Gastrocnemius medialis (tissue), 4 donors: ENCODE data around the gene APCS.

Experiments
- CTCF ChIP-seq, 5 experiments: fragments of 450-650 bp in 3 of 5; fragments of 200-600 bp in 2 of 5; sonication (generic) in 2 of 5; IDR thresholded peaks in 4 of 5; conservative IDR thresholded peaks in 1 of 5; 1 replicate in 4 of 5; 2 replicates in 1 of 5; pipeline ENCODE4 v1.5.1; 2016 to 2019; ENCODE audit warnings: antibody characterized with exemption in 5 of 5, mild to moderate bottlenecking in 3 of 5, moderate library complexity in 3 of 5
- POLR2A ChIP-seq, 2 donors: fragments of 450-650 bp; IDR thresholded peaks; one replicate each; pipeline ENCODE4 v1.6.1; 2017; ENCODE audit warnings: antibody characterized with exemption in 2 of 2, mild to moderate bottlenecking in 2 of 2, moderate library complexity in 2 of 2

GRCh38 chr1:159561497-159561896 lies 26.1 kb upstream of the APCS start:
- TF ChIP-seq CTCF (IDR thresholded peaks at IDR 0.05 in 4 of 5, conservative IDR thresholded peaks at IDR 0.05 in 1 of 5), result no peak
- no peak for TF ChIP-seq POLR2A (IDR thresholded peaks at IDR 0.05)
